ENCODE results near the gene GLI3.

The GLI3 gene

GRCh38 chr7:42236976-42237810 lies at the start of gene GLI3:
TSS of gene GLI3 (minus strand) at chr7:42237209. CDS start at chr7:42223253, 13,956 bp downstream.
- peak; percentile 49 to 57 for DNase-seq

- no peak for DNase-seq
These were observed 48.4 kb upstream of the GLI3 start for GRCh38 chr7:42285383-42285824.

- DNase-seq = no peak
These were observed 46.5 kb upstream of the GLI3 start for GRCh38 chr7:42283553-42283952.

GRCh38 chr7:42278344-42278743 lies 41.3 kb upstream of the GLI3 start:
- no peak for DNase-seq

GRCh38 chr7:42274053-42274452 lies 37.0 kb upstream of the GLI3 start:
- DNase-seq = no peak

- DNase-seq = no peak
These were observed 36.0 kb upstream of the GLI3 start for GRCh38 chr7:42272793-42273665.

- DNase-seq = no peak
These were observed 32.2 kb upstream of the GLI3 start for GRCh38 chr7:42269161-42269560.

GRCh38 chr7:42264702-42265101 lies 27.7 kb upstream of the GLI3 start:
- DNase-seq = no peak

- no peak for DNase-seq
These were observed 27.0 kb upstream of the GLI3 start for GRCh38 chr7:42263971-42264370.

GRCh38 chr7:42262964-42263363 lies 26.0 kb upstream of the GLI3 start:
- no peak for DNase-seq

- DNase-seq = no peak
These were observed 17.2 kb upstream of the GLI3 start for GRCh38 chr7:42254217-42254616.

GRCh38 chr7:42253316-42253715 lies 16.3 kb upstream of the GLI3 start:
- DNase-seq = no peak

- DNase-seq = no peak
These were observed 13.4 kb upstream of the GLI3 start for GRCh38 chr7:42250411-42250810.

- DNase-seq = no peak
These were observed 11.6 kb upstream of the GLI3 start for GRCh38 chr7:42248579-42248978.

- no peak for DNase-seq
These were observed 10.3 kb upstream of the GLI3 start for GRCh38 chr7:42247301-42247700.

GRCh38 chr7:42244828-42245227 lies 7.8 kb upstream of the GLI3 start:
- DNase-seq = no peak

GRCh38 chr7:42242381-42242780 lies 5.4 kb upstream of the GLI3 start:
- no peak for DNase-seq

GRCh38 chr7:42241424-42241823 lies 4.4 kb upstream of the GLI3 start:
- DNase-seq = no peak

GRCh38 chr7:42240416-42240815 lies 3.4 kb upstream of the GLI3 start:
- no peak for DNase-seq

GRCh38 chr7:42238709-42239366 lies 1.8 kb upstream of the GLI3 start:
- no peak for DNase-seq

GRCh38 chr7:42237811-42238541 lies 967 bp upstream of the GLI3 start:
- peak; percentile 5 to 49 for DNase-seq

- no peak for DNase-seq
These were observed 588 bp downstream of the GLI3 start for GRCh38 chr7:42236266-42236975.
